ENCODE results near the gene TECR. TPM values are rescaled to one million over a fixed set of nuclear protein-coding genes. Genes with fewer than 3 reads are reported as not detected.

The TECR gene
- total RNA-seq, 1 experiment from 2014 or later = 294 TPM

DNA sequence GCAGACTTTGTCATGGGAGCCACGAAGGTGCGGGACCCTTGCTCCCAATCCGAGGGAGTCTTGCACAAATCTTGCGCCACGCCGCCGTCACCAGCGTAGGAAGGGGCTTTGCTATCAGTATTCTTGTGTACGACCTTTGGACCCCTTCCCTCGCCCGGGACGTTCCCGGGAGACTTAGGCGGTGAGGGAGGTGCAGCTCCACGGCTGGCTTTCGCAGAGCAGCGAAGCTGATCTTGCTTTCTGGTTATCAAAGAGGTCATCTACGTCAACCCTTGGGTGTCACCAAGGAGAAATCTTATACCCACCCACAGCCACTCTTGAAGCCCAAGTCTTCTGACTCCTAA, 583 bp downstream of the TECR start:
- H3K79me2 ChIP-seq (ENCODE audit: low read depth) = peaks cover 51% of the 10 kb centered on the region

DNA sequence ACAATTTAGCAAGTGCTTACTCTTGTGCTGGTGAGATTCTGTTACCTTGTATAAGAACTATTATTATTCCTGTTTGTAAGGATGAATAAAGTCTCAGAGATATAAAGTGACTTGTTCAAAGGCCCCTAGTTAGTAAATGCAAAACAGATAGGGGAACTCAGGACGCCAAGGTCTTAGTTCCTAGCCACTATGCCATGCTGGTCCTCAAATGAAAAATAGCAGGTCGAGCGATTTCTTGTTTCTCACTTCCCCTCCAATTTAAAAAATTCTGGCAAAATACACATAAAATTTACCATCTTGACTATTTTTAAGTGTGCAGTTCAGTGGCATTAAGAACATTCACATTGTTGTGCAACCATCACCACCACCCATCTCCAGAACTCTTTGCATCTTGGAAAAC, 1.1 kb downstream of the TECR start:
- peaks cover 11% of the 10 kb centered on the region for H4K20me1 ChIP-seq (ENCODE audit: insufficient read depth)
- peak overlapping the region; percentile 90 for H3K4me2 ChIP-seq
- H3F3A ChIP-seq (ENCODE audit: insufficient read depth, low read depth) = peaks cover 39% of the 10 kb centered on the region
- no peak for TF ChIP-seq EZH2 (IDR thresholded peaks at IDR 0.05; ENCODE audit: low read depth)
- TF ChIP-seq, protein P1, sequence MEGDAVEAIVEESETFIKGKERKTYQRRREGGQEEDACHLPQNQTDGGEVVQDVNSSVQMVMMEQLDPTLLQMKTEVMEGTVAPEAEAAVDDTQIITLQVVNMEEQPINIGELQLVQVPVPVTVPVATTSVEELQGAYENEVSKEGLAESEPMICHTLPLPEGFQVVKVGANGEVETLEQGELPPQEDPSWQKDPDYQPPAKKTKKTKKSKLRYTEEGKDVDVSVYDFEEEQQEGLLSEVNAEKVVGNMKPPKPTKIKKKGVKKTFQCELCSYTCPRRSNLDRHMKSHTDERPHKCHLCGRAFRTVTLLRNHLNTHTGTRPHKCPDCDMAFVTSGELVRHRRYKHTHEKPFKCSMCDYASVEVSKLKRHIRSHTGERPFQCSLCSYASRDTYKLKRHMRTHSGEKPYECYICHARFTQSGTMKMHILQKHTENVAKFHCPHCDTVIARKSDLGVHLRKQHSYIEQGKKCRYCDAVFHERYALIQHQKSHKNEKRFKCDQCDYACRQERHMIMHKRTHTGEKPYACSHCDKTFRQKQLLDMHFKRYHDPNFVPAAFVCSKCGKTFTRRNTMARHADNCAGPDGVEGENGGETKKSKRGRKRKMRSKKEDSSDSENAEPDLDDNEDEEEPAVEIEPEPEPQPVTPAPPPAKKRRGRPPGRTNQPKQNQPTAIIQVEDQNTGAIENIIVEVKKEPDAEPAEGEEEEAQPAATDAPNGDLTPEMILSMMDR (conservative IDR thresholded peaks at IDR 0.05) = no peak
- H3K9me3 ChIP-seq (ENCODE audit: insufficient read depth, low read depth) = no peaks in the 10 kb centered on the region
- no peaks in the 10 kb centered on the region for H3K36me3 ChIP-seq (ENCODE audit: low read depth)
- no peak overlapping the region for H3K27ac ChIP-seq
- H3K27me3 ChIP-seq (ENCODE audit: insufficient read depth, low read depth) = no peaks in the 10 kb centered on the region
- CTCF ChIA-PET = no interaction called here
- intact Hi-C loops (cut with micrococcal nuclease; ENCODE audit: unreplicated experiment) = no loop called here
- no peak overlapping the region; the same call in 1 of the 2 replicates for H2AFZ ChIP-seq
- peak overlapping the region; percentile 76 for H3K4me3 ChIP-seq
- peaks cover 12% of the 10 kb centered on the region for H3K4me1 ChIP-seq (replicated peaks; ENCODE audit: insufficient read depth)
- BruUV-seq (replicated peaks) = no TSS peak
- H3K79me2 ChIP-seq (ENCODE audit: low read depth) = peaks cover 53% of the 10 kb centered on the region
- no peaks in the 10 kb centered on the region for H3K9me2 ChIP-seq (ENCODE audit: insufficient read depth)
- POLR2A ChIA-PET (ENCODE audit: unreplicated experiment) = no interaction called here
- DNase-seq = no peak

More for the DNA sequence above, 583 bp downstream of the TECR start:
- H3K4me1 ChIP-seq (replicated peaks; ENCODE audit: insufficient read depth) = peaks cover 12% of the 10 kb centered on the region
- peaks cover 10% of the 10 kb centered on the region for H4K20me1 ChIP-seq (ENCODE audit: insufficient read depth)
- TF ChIP-seq, protein P1 (conservative IDR thresholded peaks at IDR 0.05) = no peak
- no peaks in the 10 kb centered on the region for H3K9me3 ChIP-seq (ENCODE audit: insufficient read depth, low read depth)
- no TSS peak for BruUV-seq (replicated peaks)
- no peaks in the 10 kb centered on the region for H3K27me3 ChIP-seq (ENCODE audit: insufficient read depth, low read depth)
- no peaks in the 10 kb centered on the region for H3K36me3 ChIP-seq (ENCODE audit: low read depth)
- H3F3A ChIP-seq (ENCODE audit: insufficient read depth, low read depth) = peaks cover 39% of the 10 kb centered on the region
- peak overlapping the region; percentile 24 for H3K27ac ChIP-seq
- peak overlapping the region; percentile 79 for H2AFZ ChIP-seq
- no peaks in the 10 kb centered on the region for H3K9me2 ChIP-seq (ENCODE audit: insufficient read depth)
- intact Hi-C loops (cut with micrococcal nuclease; ENCODE audit: unreplicated experiment) = no loop called here
- POLR2A ChIA-PET (ENCODE audit: unreplicated experiment) = no interaction called here
- CTCF ChIA-PET = no interaction called here
- peak overlapping the region; percentile 90 for H3K4me2 ChIP-seq
- DNase-seq = no peak
- peak overlapping the region; percentile 76 for H3K4me3 ChIP-seq

DNA sequence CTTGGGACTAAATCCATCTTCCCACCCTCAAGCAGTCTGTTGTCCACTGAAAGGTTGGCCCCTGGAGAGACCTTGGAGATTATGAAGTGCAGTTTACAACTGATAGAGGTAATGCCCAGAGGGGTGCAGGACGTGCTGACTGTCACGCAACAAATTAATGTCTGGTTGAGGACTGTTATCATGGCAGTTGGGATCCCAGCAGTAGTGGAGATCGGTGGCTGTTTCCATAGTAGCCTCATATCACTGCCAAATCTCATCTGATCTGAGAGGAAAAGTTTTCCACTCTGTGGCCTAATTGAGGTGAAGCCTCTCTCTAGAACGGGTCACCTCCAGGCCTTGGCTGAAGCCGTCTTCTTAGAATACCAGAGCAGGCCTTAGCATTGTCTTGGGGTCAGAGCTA, 4.1 kb downstream of the TECR start:
- H3F3A ChIP-seq (ENCODE audit: insufficient read depth, low read depth) = peaks cover 48% of the 10 kb centered on the region
- CTCF ChIA-PET = no interaction called here
- intact Hi-C loops (cut with micrococcal nuclease; ENCODE audit: unreplicated experiment) = no loop called here

More for the DNA sequence above, 4.1 kb downstream of the TECR start:
- H3K27ac ChIP-seq = no peak overlapping the region
- no TSS peak for BruUV-seq (replicated peaks)
- H3K4me3 ChIP-seq = no peak overlapping the region
- no peaks in the 10 kb centered on the region for H3K9me3 ChIP-seq (ENCODE audit: insufficient read depth, low read depth)
- no peak overlapping the region for H2AFZ ChIP-seq
- H3K4me1 ChIP-seq (replicated peaks; ENCODE audit: insufficient read depth) = peaks cover 28% of the 10 kb centered on the region
- TF ChIP-seq, protein P1 (conservative IDR thresholded peaks at IDR 0.05) = no peak
- TF ChIP-seq EZH2 (IDR thresholded peaks at IDR 0.05; ENCODE audit: low read depth) = no peak
- no peaks in the 10 kb centered on the region for H3K27me3 ChIP-seq (ENCODE audit: insufficient read depth, low read depth)
- peaks cover 35% of the 10 kb centered on the region for H4K20me1 ChIP-seq (ENCODE audit: insufficient read depth)
- peaks cover 76% of the 10 kb centered on the region for H3K79me2 ChIP-seq (ENCODE audit: low read depth)
- no peaks in the 10 kb centered on the region for H3K36me3 ChIP-seq (ENCODE audit: low read depth)
- no peaks in the 10 kb centered on the region for H3K9me2 ChIP-seq (ENCODE audit: insufficient read depth)
- H3K4me2 ChIP-seq = no peak overlapping the region
- no peak for DNase-seq
- POLR2A ChIA-PET (ENCODE audit: unreplicated experiment) = no interaction called here
